Stimulated activated CD4-positive, alpha-beta T cell treated with anti-CD3 and anti-CD28 coated beads, Interleukin-12 subunit alpha, Interleukin-12 subunit beta, amount 100 ng/mL, for 24 hours (primary cell): ENCODE measurements around the gene PDIA3.
A peak's percentile ranks its signal among the peaks of the same experiment; 100 is the strongest.
"Not testable (repeated sequence)": the region's sequence is repeated elsewhere in the genome, so short reads cannot be mapped to it uniquely, and the experiment has no call there.

Source experiments
- DNase-seq, 2 experiments: peaks; one replicate each; pipeline ENCODE4 v3.0.0-alpha.2; 2020; ENCODE audit warnings: low read depth in 2 of 2

The PDIA3 gene

DNA sequence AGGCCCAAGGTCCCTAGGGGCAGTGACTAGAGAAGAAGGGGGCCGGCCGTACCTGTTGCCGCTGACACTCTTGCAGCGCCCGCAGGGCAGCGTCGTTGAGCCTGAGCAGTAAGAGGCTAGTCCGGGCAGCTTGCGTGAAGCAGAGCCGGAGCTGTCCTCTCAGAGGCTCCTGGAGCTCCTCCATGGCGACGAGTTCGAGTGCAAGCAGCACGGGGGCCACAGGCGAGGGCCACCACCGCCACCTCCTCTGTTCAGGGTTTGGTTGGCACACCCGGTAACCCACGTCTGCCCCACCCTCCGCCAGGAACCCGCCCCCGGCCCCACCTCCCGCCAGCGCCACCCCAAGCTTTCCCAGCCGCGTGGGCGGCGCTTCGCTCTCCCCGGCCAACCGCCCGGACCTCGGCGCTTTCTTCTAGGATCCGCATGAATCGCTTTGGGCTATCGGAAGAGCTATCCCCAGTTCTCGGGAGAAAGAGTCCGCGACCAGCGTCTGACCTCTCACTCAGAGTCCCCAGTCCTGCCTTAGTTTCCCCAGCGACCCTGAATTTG is 30.6 kb downstream of the PDIA3 start, which contains the start of gene ELL3:
Gene ELL3 (minus strand): TSS at position 249 of the 549 bp plus-strand sequence. CDS start 65 bp downstream, at position 184.
- peak; percentile 45 to 67 for DNase-seq

DNA sequence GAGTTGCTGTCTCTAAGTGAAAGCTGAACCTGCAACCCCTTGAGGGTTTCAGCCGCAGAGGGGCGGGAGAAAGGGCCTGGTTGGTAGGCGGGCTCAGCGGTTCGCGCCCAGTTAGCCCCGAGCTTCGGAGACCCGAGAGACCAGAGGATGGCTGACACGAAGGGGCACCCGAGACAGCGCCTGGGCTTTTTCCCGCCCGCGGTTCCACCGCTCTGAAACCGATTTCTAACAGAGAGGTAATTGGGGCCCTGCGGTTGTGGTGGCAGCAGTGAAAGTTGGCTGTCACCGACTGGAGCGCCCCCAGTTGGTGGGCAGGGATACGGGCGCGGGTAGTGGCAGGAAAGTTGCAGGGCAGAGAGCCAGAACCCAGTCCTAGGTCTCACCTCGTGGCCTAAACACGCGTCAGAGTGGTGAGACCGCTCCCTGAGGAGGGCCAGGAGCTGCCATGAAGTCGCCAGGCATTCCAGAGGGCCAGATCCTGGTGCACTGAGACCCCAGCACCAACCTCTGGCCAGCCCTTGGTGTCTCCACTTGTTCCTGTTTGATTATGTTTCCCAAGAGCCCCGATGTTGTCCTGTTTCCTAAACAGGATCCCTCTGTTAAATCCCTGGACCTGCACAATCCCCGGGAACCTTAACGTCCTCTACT is 31.2 kb downstream of the PDIA3 start:
- peak; percentile 73 to 86 for DNase-seq

DNA sequence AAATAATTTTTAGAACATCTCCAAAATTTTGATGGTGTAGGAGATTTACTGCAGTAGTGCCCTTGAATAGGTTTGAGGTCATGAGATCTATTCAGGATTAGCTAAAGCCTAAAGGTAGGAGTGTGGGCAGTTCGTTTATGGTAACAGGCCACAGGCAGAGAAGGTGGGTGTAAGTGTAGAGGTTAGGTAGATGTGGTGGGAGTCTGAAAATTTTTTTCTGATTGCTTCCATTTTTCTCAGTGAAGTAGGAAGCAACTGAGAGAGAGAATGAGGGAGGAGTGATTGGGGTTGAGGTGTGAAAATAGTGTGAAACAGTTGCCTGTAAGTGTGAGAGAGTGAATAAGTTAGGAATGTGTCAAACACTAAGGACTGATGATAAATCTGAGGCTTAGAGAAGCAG is 32.8 kb downstream of the PDIA3 start:
- no peak for DNase-seq

DNA sequence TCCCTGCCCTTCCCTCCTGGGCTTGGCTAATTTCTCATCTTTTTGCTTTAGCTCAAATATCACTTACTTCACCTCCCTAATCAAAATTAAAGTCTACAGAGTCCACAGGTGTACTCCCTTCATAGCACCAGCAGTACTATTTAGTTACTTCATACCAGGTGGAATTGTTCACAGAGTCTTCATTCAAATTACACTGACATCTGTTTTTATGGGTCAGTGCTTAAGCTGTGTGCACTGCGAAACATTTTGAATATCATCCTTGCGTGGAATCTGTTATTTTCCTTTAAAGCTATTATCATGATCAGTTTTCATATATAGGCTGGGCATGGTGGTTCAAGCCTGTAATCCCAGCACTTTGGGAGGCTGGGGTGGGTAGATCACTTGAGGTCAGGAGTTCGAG is 43.2 kb downstream of the PDIA3 start:
- DNase-seq = no peak

DNA sequence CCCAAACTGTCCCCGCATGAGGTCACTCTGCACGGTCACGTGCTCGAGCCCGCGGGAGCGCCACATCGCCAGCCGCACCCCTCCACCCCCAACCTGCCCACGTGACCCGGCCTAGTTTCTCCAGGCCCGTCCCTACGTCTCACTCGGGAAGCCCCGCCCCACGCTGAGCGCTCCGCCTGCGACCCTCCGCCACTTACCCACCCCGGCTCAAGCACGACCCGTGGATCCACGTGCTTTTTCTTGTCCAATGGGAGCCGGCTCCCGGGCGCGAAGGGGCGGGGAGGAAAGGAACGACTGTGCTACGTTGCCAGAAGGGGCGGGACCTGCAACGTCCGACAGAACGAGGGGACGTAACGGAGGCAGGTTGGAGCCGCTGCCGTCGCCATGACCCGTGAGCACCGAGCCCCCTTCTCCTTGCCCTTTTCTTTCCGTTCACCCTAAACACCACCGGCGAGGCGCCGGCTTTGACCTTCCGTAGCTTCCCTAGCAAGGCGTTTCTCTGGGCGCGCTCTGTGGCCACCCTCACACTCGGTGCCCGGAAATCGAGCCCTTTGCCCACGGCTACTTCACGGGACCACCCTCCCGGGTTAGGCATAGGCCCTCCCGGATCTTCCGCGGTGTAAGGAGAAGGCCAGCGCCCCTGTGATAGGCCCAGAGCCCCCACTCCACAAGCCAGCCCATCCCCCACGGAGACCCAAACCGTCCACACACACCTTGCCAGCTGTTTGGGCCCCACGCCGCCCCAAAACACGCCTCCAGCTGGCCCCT is 45.9 kb downstream of the PDIA3 start, which contains the start of gene SERF2:
Gene SERF2 (plus strand): TSS at position 328 of the 768 bp plus-strand sequence. CDS start 57 bp downstream, at position 385.
- peak; percentile 100 for DNase-seq

DNA sequence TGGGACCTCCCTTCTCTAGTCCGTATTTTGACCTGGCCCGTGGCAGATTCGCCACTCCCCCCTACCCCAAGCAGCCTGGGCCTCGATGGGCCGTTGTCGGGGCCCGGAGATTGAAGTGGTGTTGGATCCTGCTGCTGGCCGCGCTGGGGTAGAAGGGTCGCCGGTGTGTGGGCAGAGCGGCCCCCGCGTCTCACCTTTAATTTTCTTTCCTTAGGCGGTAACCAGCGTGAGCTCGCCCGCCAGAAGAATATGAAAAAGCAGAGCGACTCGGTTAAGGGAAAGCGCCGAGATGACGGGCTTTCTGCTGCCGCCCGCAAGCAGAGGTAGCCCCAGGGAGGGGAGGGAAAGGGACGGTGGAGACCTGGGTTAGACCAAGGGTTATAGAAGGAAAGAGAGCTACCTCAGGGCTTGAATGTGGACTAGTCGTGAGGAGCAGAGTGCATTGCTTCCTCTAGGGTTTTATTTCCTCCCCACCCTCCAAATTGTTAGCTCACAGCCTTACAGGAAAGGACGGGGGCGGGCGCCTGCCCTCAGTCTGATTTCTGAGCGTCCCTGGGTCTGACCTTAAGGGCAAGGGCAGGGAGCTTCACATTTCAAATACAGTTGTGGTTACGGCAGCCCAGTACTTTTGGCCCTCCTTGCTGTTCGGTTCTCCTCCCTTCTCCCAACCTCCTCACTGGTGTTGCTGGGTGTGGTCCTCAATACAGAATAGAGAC is 46.7 kb downstream of the PDIA3 start:
- no peak for DNase-seq

DNA sequence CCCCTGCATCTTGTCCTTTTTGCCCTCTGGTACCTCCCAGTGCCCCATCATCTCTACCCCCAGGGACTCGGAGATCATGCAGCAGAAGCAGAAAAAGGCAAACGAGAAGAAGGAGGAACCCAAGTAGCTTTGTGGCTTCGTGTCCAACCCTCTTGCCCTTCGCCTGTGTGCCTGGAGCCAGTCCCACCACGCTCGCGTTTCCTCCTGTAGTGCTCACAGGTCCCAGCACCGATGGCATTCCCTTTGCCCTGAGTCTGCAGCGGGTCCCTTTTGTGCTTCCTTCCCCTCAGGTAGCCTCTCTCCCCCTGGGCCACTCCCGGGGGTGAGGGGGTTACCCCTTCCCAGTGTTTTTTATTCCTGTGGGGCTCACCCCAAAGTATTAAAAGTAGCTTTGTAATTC is 47.4 kb downstream of the PDIA3 start:
- no peak for DNase-seq

DNA sequence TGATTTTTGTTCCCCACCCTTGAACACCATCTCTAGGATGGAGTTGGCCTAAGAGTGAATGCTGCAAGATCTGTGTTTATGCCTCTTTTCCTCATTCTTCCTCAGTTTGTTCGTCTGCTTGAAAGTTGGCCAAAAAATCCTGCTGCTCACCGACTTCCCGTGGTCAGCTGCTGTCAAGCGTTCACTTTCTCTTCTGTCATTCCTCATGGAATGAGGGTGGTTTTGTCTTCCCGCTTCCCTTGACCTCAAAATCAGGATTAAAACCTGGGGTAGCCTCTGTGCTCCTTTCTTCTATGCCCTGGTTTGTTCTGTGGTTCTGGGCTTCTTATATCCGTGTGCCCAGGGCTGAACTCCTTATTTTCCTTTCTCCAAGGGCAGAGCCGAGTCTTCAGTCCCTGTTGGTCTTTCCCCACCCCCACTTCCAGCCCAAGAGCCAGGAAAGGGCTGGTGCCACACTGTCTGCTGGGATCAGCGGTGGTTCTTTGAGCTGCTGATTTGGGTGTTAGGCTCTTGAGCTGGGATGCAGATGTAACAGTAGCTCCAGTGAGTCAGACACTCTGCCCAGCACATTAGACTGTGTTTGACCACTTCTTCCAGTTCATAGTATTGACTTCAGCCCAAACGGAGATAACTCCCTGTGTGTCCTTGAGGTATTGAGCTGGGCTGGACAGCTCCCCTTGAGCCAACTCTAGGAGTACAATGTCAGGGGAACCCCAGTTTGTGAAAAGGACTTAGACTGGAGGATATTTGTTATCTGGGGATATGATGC is 48.2 kb downstream of the PDIA3 start:
- no peak for DNase-seq

DNA sequence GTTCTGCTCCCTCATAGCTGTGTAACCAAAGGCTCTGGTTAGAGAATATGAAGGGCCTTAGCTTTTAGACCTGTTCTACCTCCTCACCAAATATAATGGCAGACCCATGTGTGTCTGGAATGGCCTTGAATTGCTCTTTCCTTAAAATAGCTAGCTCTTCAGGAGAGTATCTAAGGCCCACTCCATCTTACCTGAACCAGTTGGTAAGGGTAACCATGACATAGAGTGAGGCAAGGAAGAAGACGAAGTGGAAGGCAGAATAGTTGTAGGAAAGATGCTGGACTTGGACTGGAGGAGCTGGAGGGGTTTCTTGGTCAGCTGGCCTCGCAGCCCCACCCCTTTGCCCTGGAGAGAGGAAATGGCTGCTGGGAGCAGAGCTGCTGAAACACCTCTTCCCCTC is 49.0 kb downstream of the PDIA3 start:
- no peak for DNase-seq

DNA sequence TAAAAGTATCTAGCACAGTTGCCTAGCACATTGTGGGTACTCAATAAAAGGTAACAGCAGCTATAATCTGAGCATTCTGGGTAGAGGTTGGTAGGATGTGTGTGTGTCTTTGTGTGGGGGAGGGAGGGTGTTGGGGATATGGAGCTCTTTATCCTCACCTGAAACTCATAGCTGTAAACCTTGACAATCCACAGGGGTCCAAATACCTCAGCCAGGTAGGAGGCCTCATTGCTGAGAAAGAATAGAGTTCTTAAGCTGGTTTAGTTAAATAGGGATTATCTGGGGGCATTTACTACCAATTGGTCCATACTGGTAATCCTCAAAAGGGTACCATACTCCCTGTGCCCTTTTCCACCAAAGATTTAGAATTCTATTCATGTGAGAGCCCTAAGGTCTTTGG is 49.8 kb downstream of the PDIA3 start:
- no peak for DNase-seq

DNA sequence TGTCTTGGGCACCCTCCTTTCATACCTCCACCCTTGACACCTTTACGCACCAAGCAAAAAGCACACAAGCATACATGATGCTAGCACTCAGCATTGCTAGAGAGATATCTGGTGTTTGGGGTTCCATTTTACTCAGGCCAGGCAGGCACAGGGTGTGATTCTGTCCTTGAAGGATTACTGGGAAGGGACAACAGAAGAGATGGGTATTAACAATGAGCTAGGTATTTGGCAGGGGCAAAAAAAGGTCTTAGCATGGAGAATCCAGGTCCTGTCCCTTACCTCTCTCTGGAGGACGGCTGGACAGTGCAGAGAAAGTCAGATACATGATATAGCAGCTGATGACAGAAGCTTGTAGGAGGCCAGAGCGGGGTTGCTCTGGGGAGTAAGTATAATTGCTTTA is 50.3 kb downstream of the PDIA3 start:
- DNase-seq = no peak

DNA sequence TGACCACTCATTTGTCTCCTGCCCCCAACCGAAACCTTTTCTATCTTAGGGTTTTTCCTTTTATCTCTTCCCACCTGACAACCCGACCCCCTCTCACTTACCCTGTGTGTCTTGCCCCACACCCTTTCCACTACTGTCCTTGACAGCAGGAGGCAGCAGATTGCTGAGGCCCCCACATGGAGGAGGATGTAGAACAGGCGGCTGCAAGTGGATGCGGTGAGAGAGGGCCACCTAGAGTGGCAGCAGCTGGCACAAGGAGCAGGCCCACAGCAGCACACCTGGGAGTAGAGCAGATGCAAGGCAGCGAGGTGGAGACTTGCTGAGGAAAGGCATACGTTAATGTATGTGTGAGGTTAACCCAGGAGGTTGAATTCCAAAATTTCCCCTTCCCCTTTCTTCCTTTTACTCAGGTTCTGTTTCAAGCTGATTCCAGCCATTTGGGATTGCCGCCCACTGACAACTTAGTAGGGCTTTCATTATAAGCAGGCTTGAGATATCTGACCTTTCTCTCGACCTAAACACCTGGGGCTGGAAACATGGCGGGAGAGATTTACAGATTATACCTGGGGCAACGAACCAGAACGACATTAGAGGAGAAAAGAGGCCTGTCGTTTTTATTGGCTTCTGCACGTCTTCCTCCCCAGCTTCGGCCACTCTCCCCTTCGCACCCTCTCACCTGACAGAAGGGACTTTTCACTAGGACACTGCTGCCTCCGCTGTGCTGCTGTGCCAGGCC is 53.1 kb downstream of the PDIA3 start:
- DNase-seq = no peak

DNA sequence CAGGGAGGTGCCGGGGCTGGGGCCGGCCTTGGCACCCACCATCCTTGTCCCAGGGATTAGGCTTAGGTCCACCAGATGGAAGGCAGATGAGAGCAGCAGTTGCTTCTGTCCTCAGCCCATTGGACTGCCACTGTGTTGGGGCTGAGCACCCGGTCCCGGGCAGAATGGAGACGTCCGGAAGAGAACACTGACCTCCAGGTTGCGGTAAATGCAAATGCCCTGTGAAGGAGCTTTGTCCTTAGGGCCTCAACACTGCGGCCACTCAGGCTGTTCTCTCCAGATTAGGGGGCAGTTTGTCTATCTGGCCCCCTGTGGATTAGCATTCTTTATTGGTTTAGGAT is 53.7 kb downstream of the PDIA3 start, which contains the start of gene SERINC4:
Gene SERINC4 (minus strand): TSS at position 276 of the 341 bp plus-strand sequence. CDS start 234 bp downstream, at position 42.
- DNase-seq = no peak

DNA sequence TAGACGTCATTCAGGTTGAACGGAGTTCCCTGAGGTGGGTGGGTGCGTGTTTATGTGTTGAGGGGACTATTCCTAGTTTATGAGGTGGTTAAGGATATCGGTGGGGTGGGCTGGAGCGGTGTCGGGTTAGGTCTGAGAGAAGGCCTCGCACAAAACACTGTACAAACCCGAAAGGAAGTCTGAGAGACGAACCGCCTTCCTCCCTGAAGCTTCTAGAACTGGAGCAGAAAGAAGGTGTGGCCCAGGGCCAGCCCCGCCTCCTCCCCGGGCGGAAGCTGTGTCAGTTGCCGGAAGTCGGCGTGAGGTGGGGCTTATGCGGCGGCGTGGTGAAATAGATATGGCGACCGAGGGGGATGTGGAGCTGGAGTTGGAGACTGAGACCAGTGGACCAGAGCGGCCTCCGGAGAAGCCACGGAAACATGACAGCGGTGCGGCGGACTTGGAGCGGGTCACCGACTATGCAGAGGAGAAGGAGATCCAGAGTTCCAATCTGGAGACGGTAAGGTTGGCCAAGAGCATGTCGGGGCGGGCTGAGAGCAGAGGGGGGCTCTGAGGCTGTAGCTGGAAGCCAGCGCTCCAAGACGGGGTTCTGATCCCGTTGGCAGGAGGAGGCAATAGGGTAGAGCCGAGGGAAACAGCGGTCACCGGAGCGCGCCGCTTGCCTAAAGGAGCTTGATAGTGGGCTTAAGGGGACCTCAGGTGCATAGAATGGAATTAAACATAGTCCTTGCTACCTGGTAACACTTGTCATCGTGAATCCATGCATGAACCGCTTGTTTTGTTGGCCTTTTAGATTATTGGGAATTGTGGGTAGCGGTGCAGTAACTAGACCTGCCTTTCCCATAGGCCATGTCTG is 54.3 kb downstream of the PDIA3 start, which contains the start of gene HYPK:
Gene HYPK (plus strand): TSS at position 314 of the 856 bp plus-strand sequence. CDS start 24 bp downstream, at position 338.
- DNase-seq = peak; percentile 78 to 87

DNA sequence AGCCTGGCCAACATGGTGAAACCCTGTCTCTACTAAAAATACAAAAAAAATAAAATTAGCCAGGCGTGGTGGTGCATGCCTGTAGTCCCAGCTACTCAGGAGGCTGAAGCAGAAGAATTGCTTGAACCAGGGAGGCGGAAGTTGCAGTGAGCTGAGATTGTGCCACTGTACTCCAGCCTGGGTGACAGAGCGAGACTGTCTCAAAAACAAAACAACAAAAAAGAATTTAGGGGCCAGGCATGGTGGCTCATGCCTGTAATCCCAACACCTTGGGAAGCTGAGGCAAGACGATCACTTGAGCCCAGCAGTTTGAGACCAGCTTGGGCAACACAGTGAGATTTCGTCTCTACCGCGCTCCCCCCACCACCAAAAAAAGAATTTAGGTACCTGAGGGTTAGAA is 56.4 kb downstream of the PDIA3 start:
- not testable (repeated sequence) for DNase-seq

DNA sequence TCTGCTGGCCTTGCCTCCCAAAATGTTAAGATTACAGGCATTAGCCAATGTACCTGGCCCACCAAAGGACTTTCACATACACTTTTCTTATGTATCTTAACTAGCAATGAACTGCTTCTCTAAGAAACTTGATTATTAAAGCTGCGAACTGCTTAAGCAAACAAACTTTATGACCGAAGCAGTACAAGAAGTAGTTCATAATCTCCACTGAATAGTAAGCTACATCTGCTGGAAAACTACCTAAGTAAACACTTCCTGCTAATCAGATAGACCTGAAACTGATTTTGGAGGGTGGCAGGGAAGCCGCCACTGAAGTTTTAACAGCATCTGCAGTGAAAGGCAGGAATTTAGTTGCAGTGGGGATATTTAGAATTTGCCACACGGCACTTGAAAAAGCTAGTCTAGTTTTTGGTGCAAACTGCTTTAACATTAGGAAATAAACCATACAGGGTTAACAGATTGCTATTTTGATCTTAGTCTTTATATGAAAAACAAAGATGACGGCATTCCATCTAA is 62.3 kb downstream of the PDIA3 start:
- DNase-seq = no peak

DNA sequence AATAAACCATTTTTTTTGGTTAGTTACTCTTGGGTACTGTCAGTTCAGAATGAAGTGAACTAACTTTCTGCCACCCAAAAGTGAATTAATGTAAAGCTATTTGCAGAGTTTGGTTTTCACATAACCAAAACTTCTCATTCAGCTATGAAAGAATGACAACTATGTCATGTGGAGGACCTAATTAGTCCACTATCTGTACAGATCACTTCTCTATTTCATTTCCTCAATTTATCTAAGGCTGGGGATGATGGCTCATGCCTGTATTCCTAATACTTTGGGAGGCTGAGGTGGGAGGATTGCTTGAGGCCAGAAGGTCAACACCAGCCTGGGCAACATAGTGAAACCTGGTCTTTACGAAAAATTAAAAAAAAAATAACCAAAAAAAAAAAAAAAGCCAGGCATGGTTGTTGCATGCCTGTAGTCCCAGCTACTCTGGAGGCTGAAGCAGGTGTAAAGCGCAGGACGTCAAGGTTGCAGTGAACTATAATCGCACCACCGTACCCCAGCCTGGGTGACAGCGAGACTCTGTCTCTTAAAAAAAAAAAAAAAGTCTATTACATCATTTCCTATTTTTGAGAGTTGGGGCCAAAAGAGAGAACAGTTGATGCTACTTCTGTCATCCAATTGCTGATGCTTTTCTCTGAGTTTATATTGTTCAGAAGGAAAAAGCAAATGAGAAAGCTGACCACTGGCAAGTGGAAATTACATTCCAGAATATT is 62.9 kb downstream of the PDIA3 start:
- DNase-seq = no peak

DNA sequence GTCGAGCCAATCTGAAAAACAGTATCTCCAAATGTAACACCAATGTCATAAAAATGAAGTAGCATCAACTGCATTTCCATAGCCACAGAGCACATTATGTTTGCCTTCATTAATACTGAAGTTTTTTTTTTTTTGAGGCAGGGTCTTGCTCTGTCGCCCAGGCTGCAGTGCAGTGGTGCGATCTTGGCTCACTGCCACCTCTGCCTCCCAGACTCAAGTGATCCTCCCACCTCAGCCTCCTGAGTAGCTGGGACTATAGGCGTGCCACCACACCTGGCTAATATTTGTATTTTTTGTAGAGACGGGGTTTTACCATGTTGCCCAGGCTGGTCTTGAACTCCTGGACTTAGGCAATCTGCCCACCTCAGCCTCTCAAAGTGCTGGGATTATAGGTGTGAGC is 68.8 kb downstream of the PDIA3 start:
- DNase-seq = not testable (repeated sequence)

DNA sequence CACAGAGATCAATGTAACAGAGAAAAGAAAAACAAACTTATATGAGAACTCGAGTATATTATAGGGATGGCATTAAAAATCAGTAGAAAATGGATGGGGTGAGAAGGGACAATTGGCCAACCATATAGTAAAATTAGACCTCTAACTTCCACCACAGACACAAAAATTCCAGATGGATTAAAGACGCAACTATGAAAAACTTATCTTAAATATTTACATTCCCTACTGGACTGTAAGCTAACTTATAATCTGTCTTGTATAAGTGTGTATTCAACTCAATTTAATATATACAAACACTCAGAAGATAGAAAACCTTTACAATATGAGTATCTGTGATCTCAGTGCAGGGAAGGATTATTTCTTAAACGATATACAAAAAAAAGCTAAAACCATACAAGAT is 75.3 kb downstream of the PDIA3 start:
- DNase-seq = no peak
